Epithelial cell of esophagus (primary cell): ENCODE measurements around the gene FAM114A1.
"Not testable (repeated sequence)": the region's sequence is repeated elsewhere in the genome, so short reads cannot be mapped to it uniquely, and the experiment has no call there.

Experiments used
- DNase-seq: peaks from one replicate; pipeline ENCODE4 v3.0.0; 2010; ENCODE audit warnings: low read depth
- H3K4me3 ChIP-seq: 2 replicates; pipeline ENCODE4 v1.5.1; 2011; ENCODE audit warnings: mild to moderate bottlenecking, low read length, control low read depth
- CTCF ChIP-seq: IDR thresholded peaks from 2 replicates; pipeline ENCODE4 v1.5.1; 2011; ENCODE audit warnings: low read depth, mild to moderate bottlenecking, low read length, control low read depth, inconsistent platforms; ENCODE audit not compliant: insufficient read depth; ENCODE audit errors: missing control alignments

FAM114A1 gene

GRCh38 chr4:38907696-38908270, 40.2 kb downstream of the FAM114A1 start:
- no peak overlapping the region for H3K4me3 ChIP-seq
- no peak for TF ChIP-seq CTCF
- no peak for DNase-seq

DNA sequence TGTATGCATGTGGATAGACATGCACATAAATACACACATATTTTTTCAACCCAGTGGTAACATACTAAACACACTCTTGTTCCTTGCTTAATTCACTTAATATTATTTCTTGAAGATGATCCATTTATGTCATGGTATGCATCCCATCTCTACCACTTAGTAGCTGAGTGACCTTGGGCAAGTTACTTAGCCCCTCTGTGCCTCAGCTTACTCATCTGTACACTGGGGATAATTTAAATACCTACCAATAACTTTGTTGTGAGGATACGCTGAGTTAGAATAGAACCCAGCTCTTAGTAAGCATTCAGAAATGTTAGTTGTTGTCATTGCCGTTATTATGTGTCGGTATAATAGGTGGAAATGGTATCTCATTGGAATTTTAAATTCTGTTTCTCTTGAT, 41.4 kb downstream of the FAM114A1 start:
- no peak for TF ChIP-seq CTCF
- no peak overlapping the region for H3K4me3 ChIP-seq
- no peak for DNase-seq

DNA sequence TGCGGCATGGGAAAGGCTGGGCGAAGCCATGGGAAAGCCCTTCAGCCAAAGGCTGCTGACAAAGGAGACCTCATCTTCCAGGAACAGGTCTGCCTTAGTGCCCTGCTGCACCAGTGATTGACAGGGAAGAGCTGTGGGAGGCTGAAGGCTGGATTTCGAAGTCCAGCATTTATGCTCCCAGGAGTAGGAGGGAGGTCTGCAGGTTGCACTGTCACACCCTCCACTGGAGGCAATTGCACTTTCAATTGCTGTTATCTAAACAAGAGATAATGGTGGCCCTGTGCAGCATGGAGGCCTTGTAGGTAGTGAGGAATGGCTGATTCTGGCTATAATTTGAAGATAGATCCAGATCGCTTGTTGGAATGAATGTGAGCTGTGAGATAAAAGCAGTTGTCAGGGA, 43.7 kb downstream of the FAM114A1 start:
- DNase-seq: no peak
- no peak overlapping the region for H3K4me3 ChIP-seq
- TF ChIP-seq CTCF: no peak

DNA sequence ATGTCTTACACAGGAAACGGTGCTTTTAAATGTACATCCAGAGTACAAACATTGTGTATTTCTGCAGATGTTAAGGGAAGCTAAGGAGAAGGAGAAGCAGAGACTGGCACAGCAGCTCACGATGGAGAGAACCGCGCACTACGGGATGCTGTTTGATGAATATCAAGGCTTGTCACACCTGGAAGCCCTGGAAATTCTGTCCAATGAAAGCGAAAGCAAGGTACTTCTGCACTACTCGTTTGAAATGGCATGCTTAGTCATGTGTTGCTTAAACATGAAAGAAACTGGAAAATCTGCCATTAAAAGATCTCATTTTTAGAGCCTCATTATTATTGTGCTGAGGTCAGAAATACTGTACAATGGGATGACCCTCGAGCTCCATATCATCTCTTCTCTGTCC, 47.2 kb downstream of the FAM114A1 start:
- TF ChIP-seq CTCF: no peak
- DNase-seq: no peak
- H3K4me3 ChIP-seq: no peak overlapping the region

DNA sequence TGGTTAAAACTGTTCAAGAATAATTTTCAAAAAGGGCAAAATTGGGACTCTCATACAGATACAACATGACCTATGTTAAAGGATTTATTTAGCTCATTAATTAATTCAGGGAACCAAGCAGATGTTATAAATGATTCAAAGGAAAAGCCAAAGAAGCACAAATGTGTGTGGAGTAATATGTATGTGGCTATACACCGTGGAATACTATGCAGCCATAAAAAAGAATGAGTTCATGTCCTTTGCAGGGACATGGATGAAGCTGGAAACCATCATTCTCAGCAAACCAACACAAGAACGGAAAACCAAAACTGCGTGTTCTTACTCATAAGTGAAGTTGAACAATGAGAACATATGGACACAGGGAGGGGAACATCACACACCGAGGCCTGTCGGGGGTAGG, 48.7 kb downstream of the FAM114A1 start:
- not testable (repeated sequence) for DNase-seq

DNA sequence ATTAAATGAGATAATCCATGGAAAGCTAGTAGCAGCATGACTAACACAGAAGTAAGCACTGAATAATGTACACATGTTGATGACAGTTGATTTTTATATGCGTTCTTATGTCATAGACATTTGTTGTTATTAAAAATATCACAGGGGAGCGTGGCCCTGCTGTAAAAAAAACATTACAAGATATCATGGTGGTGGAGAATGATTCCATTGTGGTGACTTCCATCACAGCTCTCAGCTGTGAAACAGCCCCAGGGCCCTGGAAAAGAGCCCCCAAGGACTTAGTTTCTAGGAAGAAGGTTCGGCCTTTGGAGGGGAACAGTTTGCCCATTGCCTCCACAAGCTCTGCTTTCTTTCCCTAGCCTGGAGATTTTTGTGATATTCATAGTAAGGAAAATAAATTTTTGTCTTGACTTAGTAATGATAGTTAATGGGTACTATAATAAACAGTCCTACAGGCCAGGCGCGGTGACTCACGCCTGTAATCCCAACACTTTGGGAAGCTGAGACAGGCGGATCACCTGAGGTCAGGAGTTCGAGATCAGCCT, 49.9 kb downstream of the FAM114A1 start:
- no peak overlapping the region for H3K4me3 ChIP-seq
- no peak for DNase-seq
- TF ChIP-seq CTCF: no peak

More for the DNA sequence above, 48.7 kb downstream of the FAM114A1 start:
- not testable (repeated sequence) for H3K4me3 ChIP-seq

DNA sequence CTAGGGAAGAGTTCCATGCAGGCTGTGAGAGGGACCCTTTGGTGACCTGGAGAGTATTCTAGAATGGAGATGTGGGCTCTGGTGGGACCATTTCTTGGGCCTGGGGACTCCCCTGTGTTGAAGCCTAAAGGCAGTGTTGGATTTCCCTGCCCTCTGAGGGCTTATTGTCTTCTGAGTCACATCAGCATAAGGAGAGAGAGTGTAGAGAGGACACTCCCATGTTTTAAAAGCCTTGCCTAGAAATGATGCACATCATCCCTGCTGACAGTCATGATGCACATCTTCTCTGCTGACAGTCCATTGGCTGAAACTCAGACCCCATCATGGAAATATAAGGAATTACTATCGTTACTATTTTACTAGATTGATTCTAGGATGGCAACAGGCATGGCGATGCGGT, 51.9 kb downstream of the FAM114A1 start:
- TF ChIP-seq CTCF: no peak
- H3K4me3 ChIP-seq: no peak overlapping the region
- DNase-seq: no peak
